GM18951 (cell line): ENCODE data around the gene OTOL1.
"Not testable (repeated sequence)": the region's sequence is repeated elsewhere in the genome, so short reads cannot be mapped to it uniquely, and the experiment has no call there.

ENCODE experiments used
- POLR2A ChIP-seq: IDR thresholded peaks from 4 replicates; pipeline ENCODE4 v1.6.1; 2011; ENCODE audit warnings: mild to moderate bottlenecking; ENCODE audit not compliant: insufficient read length, insufficient read depth; ENCODE audit errors: extremely low read depth
- in situ Hi-C: fragments of 300-500 bp; cut with MboI; formaldehyde crosslinking; loops from one replicate; pipeline ENCODE4 v1.12.0; 2022; ENCODE audit warnings: low sequenced_read_pairs, mixed read lengths, inconsistent platforms; ENCODE audit not compliant: unreplicated experiment

Gene OTOL1

DNA sequence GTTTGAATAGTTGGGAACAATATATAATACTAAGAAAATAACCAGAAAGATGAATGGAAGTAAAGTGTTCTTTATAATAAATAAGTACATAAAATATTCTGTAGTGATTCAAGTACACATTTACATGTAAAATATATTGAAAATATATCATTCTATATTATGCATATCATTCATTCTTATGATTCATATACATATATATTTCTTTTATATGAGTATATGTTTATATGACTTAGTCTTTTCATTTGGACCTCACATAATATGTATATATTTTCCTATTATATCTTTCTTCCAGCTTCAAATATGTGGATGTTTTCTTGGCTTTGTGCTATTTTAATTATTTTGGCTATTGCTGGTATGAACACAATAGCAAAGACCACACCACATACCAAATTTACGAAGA, at the start of gene OTOL1:
Gene OTOL1, plus strand, starts transcription at position 301 of the 400 bp plus-strand sequence. Its CDS starts 0 bp downstream, at position 301.
- in situ Hi-C loops = no loop called here
- no peak for TF ChIP-seq POLR2A

GRCh38 chr3:161449785-161450184, 46.8 kb upstream of the OTOL1 start:
- TF ChIP-seq POLR2A = no peak
- in situ Hi-C loops = no loop called here

DNA sequence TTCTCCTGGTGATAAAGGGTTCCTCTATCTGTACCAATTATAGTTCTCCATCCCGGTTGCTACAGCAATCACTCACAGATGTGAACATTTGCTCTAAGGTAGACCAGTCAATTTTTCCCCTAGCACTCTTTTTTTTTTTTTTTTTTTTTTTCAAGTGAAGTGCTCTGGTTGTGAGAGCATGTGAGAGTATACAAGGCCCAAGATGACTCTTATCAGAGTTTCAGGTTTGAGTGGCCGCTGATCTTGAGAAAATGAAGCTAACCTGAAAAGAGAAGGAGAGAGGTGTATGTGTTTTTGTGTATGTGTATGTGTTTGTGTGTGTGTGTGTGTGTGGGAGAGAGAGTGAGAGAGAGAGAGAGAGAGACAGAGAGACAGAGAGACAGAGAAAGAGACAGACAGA, 44.4 kb upstream of the OTOL1 start:
- in situ Hi-C loops = no loop called here
- no peak for TF ChIP-seq POLR2A

GRCh38 chr3:161454615-161455014, 42.0 kb upstream of the OTOL1 start:
- TF ChIP-seq POLR2A = no peak
- in situ Hi-C loops = no loop called here

GRCh38 chr3:161455962-161456361, 40.6 kb upstream of the OTOL1 start:
- in situ Hi-C loops = no loop called here
- no peak for TF ChIP-seq POLR2A

GRCh38 chr3:161462138-161462537, 34.5 kb upstream of the OTOL1 start:
- TF ChIP-seq POLR2A = no peak
- in situ Hi-C loops = no loop called here

- TF ChIP-seq POLR2A = no peak
- in situ Hi-C loops = no loop called here
Observed at GRCh38 chr3:161471211-161471610, 25.4 kb upstream of the OTOL1 start.

DNA sequence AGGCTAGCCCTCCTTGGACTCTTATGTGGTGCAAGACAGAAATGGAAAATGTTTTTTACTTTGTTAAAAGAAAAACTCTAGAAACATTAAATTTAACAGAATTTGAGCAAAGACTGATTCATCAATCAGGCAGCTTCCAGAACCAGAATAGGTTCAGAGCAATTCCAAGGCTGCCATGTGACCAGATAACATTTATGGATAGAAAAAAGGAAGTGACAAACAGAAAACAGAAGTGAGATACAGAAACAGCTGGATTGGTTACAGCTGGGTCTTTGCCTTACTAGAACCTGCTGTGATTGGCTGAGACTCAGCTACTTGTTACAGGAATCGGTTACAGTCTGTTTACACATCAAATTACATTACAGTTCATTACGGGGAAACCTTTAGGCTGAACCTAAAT, 22.5 kb upstream of the OTOL1 start:
- TF ChIP-seq POLR2A = no peak
- in situ Hi-C loops = no loop called here

- in situ Hi-C loops = no loop called here
- no peak for TF ChIP-seq POLR2A
Observed at GRCh38 chr3:161474741-161475140, 21.9 kb upstream of the OTOL1 start.

DNA sequence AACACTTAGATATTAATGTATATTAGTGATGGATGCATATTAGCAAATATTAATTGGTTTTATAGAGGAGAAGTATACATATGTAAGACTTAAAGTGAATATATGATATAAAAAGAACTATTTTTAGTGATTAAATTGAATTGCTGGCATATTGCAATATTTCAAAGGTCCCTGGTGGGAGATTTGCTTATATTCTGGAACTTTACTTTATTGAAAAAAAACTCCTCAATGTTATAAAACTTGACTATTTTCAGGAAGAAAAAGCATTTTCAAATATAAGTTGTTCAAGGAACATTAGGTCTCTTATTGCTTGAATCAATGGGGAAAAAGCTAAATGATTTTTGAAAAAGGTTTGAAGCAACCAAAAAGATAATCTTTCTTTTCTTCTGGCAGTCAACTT, 21.4 kb upstream of the OTOL1 start:
- TF ChIP-seq POLR2A = no peak
- in situ Hi-C loops = no loop called here

GRCh38 chr3:161475905-161476304, 20.7 kb upstream of the OTOL1 start:
- no peak for TF ChIP-seq POLR2A
- in situ Hi-C loops = no loop called here

DNA sequence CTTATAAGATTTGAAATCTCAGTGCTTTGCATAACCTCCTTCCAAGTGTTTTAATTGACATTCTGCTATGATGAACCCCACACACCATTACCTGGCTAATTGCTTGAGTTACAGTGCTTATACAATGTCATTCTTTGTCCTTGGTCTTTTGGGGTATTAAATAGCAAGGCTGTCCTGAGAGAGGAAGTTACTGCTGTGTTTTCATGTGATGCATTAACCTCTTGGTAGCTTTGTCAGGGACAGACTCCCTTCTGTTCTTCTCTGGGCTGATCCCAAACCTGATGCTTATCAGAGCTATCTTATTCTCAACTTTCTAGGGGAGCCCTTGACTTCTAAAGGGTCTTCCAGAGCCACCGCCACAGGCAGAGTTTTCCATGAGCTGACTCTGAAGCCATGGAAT, 12.4 kb upstream of the OTOL1 start:
- in situ Hi-C loops = no loop called here
- no peak for TF ChIP-seq POLR2A

DNA sequence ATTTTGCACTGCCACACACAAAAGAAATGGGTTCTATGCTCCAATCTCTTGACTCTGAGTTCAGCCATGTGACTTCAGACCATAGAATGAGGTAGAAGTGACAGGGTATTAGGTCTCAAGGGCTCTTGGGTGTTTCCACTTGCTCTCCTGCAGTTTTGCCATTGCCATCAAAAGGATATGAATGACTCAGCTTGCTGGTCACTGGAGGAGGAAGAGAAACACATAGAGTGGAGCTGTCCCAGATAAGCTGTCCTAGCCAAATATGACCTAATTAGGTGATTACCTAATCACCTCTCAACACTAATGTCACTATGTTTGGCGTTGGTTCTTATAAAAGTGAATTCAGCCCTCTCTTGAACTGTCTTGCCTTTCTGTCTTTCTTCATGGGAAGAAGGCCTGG, 8.3 kb upstream of the OTOL1 start:
- in situ Hi-C loops = not testable (repeated sequence)

GRCh38 chr3:161489395-161489794, 7.2 kb upstream of the OTOL1 start:
- TF ChIP-seq POLR2A = no peak
- in situ Hi-C loops = no loop called here

GRCh38 chr3:161490845-161491244, 5.8 kb upstream of the OTOL1 start:
- in situ Hi-C loops = not testable (repeated sequence)
